BJ (cell line): ENCODE measurements around the gene FHDC1. TPM values are rescaled to one million over a fixed set of nuclear protein-coding genes. Genes with fewer than 3 reads are reported as not detected.

Experiments
- CTCF ChIA-PET: fragments of 350-600 bp; formaldehyde crosslinking; extraction: SDS; loops from one replicate; lab custom pipeline; 2021; ENCODE audit warnings: antibody characterized with exemption, inconsistent platforms; lab: Yijun Ruan, JAX
- POLR2A ChIA-PET: fragments of 300-600 bp; sonication (Branson Sonifier 250); formaldehyde crosslinking; extraction: SDS; loops from one replicate; lab custom pipeline; 2021; ENCODE audit warnings: antibody characterized with exemption; lab: Charles Lee
- DNase-seq: peaks from one replicate; pipeline ENCODE4 v3.0.0-alpha.2; 2011; ENCODE audit warnings: low read depth
- H3K27me3 ChIP-seq: 2 replicates; pipeline ENCODE4 v1.6.0; 2011; ENCODE audit warnings: low read length; ENCODE audit not compliant: control insufficient read depth, insufficient read depth
- H3K36me3 ChIP-seq: 2 replicates; pipeline ENCODE4 v1.5.1; 2011; ENCODE audit warnings: low read length; ENCODE audit not compliant: control insufficient read depth, insufficient read depth
- H3K4me3 ChIP-seq: 2 replicates; pipeline ENCODE4 v1.5.1; 2011; ENCODE audit warnings: low read depth, mild to moderate bottlenecking, control low read depth, low read length
- polyA plus RNA-seq: library from polyadenylated mRNA; depleted of rRNA; stranded (reverse); fragments of >200 nt; gene quantifications from 2 replicates; pipeline ENCODE4 v1.2.3, GENCODE V29; 2011
- TF ChIP-seq, protein P1 (sequence below): IDR thresholded peaks from 2 replicates; pipeline ENCODE4 v1.5.1; 2011; ENCODE audit warnings: low read depth, mild to moderate bottlenecking, control low read depth, inconsistent platforms, low read length, moderate library complexity; ENCODE audit not compliant: insufficient read depth

Gene FHDC1
- polyA plus RNA-seq, 1 experiment, result 0.17 TPM

DNA sequence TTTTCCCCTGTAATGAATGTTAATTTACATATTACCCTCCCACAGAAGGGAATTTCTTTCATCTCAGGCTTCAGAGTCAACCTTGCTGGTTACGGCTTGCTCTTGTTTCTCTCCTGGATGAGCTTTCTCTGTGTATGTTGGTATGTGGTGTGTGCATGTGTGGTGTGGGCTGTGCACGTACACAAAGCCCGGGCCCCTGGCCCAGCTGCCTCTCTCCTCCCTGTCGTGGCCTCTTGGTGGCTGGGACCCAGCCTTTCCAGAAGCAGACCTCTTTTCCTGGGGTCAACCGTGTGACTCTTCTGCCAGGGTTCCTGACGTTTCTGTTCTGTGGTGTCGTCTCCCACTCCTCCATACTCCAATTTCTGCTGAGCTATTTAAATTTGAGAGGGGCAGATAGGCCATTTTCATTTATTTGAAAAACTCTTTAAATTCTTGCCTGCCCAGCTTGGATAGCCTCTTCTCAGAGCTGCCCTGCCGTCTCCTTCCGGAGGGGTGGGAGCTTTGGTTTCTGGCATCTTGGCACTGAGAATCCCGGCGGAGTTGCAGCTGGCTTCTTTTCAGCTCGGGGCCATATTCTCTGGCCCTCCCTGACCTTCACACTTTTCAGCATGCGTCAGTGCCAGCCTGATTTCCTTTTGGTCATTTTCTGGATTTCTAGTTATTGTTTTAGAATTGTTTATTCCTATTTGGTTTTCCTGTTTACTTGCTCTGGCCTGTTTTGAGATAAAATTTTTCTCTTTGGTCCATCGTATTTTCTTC, 25.1 kb downstream of the FHDC1 start:
- ChIA-PET POLR2A (no interaction called here), CTCF (interaction anchor here (1.3 to 1.5 kb wide), 2 partner anchors 122 to 167 kb away, joined by 3 to 5 read pairs; no protein-coding TSS in a partner anchor)
- no peaks in the 10 kb centered on the region for H3K36me3 ChIP-seq
- no peaks in the 10 kb centered on the region for H3K27me3 ChIP-seq
- TF ChIP-seq, protein P1, sequence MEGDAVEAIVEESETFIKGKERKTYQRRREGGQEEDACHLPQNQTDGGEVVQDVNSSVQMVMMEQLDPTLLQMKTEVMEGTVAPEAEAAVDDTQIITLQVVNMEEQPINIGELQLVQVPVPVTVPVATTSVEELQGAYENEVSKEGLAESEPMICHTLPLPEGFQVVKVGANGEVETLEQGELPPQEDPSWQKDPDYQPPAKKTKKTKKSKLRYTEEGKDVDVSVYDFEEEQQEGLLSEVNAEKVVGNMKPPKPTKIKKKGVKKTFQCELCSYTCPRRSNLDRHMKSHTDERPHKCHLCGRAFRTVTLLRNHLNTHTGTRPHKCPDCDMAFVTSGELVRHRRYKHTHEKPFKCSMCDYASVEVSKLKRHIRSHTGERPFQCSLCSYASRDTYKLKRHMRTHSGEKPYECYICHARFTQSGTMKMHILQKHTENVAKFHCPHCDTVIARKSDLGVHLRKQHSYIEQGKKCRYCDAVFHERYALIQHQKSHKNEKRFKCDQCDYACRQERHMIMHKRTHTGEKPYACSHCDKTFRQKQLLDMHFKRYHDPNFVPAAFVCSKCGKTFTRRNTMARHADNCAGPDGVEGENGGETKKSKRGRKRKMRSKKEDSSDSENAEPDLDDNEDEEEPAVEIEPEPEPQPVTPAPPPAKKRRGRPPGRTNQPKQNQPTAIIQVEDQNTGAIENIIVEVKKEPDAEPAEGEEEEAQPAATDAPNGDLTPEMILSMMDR, result no peak
- H3K4me3 ChIP-seq, result no peak overlapping the region
- DNase-seq, result no peak

DNA sequence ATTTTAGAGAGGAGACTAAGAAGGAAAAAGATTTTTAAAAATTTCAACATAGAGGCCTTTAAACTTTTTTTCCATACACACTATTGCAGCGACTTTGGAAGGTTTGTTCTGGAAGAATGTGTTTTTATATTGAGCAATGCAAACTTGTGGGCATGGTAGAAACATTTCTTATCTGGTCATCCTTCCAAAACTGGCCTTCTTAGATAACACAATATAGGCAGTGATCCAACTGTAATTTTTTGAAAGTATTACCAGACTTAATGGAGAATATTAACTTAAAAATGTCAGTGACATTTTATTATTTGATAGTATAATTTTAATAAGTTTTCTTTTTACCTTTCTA, 25.6 kb downstream of the FHDC1 start:
- H3K4me3 ChIP-seq, result no peak overlapping the region
- POLR2A ChIA-PET, result no interaction called here
- TF ChIP-seq, protein P1, result no peak
- no peaks in the 10 kb centered on the region for H3K27me3 ChIP-seq
- DNase-seq, result no peak
- CTCF ChIA-PET, result interaction anchor here (1.3 kb wide), 1 partner anchor 122 kb away, joined by 3 read pairs; no protein-coding TSS in a partner anchor
- H3K36me3 ChIP-seq, result no peaks in the 10 kb centered on the region

DNA sequence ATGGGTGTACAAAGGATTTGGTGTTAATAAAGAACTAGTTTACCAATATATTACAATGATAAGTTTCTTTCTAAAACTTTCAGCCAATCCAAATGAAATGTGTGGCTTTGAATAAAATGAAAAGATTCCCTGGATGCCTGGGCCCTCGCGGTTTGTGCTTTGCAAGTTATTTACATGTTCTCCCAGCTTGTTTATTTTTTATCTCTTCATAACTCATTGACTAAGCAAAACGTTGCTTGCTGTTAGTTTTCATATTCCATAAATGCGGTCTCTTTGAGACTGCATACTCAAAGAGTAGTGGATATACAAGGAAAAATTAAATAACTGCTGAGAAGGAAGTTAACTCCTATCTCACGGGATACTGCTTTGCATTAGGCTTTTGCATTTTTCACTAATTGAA, 26.0 kb downstream of the FHDC1 start:
- Histone ChIP-seq H3K27me3 (no peaks in the 10 kb centered on the region), H3K36me3 (no peaks in the 10 kb centered on the region), H3K4me3 (no peak overlapping the region)
- ChIA-PET POLR2A (no interaction called here), CTCF (no interaction called here)
- no peak for DNase-seq
- TF ChIP-seq, protein P1, result no peak

DNA sequence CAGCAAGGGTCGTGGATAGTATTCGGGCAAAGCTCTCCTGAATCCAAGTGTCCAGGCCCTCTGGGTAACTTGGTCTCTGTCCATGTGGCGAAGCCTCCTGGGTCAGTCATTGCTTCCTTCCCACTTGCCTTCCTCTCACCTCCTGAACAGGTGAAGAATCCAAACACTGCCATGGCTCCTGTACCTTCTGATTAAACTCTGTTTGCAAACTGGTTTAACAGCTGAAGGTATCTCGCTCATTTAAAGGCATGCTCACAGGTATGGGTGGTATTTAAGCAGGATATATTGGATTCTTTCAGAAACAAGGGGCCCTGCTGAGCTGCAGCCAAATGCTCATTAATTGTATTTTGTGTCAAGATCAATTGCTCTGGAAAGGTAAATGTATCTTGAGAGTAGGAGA, 28.2 kb downstream of the FHDC1 start:
- POLR2A ChIA-PET, result no interaction called here
- CTCF ChIA-PET, result interaction anchor here (0.6 kb wide), 1 partner anchor 52 kb away, joined by 3 read pairs; no protein-coding TSS in a partner anchor

DNA sequence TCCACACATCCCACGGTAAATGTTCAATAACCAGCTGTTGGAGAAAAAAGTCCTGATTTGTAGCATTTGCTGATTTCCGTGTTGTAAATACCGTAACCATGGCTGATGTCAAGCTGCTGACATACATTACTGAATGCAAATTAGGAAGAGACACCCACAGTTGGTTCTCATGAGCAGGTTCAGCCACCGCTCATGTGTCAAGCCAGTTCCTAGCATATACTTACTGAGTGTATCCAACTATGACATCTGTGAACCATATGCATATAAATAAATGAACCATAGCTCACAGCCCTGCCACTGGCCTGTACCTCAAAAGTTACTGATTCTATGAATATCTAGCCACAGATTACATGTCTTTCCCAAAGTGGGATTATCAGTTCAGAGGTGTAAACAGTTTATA, 29.5 kb downstream of the FHDC1 start:
- POLR2A ChIA-PET, result no interaction called here
- Histone ChIP-seq H3K27me3 (no peaks in the 10 kb centered on the region), H3K36me3 (no peaks in the 10 kb centered on the region), H3K4me3 (no peak overlapping the region)
- CTCF ChIA-PET, result no interaction called here
- TF ChIP-seq, protein P1, result no peak
- DNase-seq, result no peak

More for the DNA sequence above, 28.2 kb downstream of the FHDC1 start:
- Histone ChIP-seq H3K36me3 (no peaks in the 10 kb centered on the region), H3K4me3 (no peak overlapping the region), H3K27me3 (no peaks in the 10 kb centered on the region)
- no peak for DNase-seq
- TF ChIP-seq, protein P1, result no peak
